ENCODE results near the gene AP2B1.

AP2B1 gene

DNA sequence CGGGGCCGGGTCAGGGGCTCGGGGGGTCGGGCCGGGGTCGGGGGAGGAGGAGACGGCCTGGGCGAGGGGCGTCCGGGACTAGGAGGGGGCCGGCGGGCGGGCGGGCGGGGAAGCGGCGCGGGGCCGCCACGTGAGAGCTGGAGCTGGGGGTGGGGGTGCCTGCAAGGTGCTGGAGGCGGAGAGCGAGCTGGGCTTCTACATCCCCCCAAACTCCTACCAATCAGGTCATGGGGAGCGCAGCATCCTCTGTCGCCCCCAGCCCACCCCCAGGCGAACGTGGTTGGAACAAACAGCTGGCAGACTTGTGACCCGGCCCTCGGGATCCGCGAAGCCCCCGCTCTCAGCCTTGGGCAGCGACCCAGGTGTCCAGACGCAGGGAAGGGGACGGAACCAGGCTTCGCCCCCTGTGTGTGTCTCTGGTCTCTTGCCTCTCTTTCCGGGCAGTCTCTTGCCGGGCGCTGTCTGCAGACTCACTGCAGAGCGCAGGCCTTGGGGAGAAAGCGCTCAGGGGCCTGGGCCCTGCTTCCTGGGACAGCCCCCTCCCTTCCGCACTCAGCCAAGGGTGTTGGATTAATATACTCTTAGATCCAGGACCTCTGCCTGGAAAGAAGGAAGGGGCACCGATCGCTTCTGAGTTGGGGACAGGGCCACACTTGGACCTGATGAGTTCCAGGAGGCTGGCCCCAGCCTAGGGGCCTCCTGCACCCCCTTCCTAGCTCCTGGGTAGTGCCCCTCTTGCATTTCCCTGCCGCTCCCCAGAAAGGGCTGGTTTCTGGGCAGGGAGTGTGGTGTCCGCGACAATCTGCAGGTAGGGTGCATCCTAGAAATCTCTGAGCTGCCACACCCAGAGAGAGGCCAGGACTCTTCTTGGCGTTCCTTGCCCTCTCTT is 145.0 kb downstream of the AP2B1 start:
- no peak for DNase-seq

GRCh38 chr17:35732806-35733136 is 145.6 kb downstream of the AP2B1 start:
- no peak for DNase-seq

DNA sequence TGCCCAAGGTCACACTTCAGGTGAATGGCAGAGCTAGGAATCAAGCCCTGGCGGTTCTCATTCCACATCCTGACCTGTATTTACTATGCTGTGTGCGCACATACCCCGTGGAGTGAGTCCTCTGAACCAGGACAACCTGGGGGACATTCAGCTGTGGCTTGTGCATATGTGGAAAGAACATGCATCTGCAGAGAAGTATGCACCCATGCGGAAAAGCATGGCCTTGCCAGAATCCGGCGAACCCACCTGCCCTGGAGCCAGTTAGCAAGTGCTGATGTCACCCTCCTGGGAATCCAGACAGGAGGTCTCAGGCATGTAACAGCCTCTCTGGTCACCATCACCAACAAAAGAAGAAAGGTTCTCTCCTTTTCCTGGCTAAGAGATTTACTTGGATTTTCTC is 146.2 kb downstream of the AP2B1 start:
- no peak for DNase-seq

DNA sequence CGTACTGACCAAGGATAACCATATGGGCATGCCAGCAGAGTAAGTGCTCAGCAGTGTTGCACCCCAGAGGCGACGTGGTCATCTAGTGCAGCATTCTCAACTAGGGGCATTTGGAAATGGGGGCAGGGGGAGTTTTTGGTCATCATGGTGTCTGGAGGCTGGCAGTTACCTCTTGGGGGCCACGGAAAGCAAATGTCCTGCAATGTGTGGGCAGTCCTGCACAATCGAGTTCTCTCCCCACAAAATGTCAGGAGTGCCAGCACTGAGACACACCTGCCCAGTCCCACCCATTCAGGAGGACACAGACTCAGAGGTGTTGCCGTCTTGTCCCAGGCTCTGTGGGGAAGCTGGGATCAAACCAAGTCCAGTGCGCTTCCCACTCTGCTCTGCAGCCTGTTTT is 147.3 kb downstream of the AP2B1 start:
- DNase-seq, result no peak

DNA sequence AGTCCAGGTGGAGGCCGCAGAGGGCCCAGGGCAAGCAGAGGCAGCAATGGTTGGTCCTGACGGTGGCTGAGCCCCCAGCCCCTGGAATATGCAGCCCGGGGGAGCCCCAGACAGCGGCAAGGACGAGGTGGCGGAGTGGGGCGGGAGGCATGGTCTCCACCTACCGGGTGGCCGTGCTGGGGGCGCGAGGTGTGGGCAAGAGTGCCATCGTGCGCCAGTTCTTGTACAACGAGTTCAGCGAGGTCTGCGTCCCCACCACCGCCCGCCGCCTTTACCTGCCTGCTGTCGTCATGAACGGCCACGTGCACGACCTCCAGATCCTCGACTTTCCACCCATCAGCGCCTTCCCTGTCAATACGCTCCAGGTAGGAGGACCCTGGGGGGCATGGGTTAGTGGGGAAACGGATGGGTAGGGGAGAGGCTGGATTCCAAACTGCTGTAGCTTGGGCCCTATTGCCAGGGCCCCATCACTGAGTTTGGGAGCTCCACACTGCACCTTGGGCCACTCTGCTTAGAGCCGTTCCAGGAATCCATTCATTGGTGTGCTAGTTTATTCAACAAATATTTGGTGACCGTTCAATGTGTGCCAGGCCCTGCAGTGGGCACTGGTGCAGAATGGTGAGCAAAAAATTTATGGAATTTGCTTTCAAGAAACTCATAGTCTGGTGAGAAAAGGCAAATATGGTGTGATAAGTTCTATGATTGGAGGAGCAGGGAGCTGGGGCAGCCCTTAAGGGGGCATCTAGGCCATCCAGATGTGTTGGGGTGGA is 148.1 kb downstream of the AP2B1 start:
- no peak for DNase-seq

DNA sequence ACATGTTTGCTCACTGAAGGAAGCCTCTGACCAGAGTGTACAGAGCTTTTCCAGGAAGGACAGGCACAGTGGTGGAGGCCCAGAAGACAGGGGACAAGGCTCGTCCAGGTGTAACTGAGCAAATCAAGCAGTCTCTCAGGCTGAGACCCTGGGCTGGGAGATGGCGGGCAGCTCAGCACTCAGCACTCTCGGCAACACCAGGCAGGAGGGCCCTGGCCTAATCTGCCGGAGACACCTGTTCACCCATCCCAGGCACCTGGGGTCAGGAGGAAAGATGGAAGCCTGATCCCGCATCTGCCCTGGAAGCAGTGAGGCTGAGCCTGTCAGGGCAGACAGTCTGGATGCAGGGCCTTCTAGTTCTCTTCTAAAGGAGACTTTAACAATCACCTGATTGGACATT is 149.1 kb downstream of the AP2B1 start:
- no peak for DNase-seq

DNA sequence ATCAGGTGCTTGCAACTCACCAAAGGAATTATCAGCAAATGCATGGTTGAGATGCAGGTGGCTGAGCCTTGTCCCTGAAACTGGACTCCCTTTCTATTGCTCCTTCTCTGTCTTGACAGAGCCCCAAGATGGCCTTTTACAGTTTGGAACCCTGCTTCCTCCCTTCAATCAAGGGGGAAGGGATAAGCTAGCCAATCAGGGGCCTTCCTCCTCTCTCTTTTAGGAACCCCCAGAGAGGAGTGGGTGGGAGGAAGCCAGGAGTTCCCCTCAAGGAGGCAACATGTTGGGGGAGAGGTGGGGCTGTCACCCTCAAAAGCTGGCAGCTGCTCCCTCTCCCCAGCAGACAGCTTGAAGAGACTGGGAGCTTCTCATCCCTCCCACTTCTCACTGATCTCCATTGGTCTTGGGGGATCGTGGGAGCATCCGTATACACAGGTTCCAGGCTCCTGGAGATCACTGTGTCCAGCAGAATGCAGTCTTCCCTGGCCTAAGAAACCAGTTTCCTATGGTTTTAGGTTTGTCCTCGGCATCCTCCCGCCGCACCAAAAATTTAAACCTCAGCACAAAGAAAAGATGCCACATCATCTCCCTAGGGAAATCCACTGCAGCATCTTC is 151.5 kb downstream of the AP2B1 start:
- no peak for DNase-seq

DNA sequence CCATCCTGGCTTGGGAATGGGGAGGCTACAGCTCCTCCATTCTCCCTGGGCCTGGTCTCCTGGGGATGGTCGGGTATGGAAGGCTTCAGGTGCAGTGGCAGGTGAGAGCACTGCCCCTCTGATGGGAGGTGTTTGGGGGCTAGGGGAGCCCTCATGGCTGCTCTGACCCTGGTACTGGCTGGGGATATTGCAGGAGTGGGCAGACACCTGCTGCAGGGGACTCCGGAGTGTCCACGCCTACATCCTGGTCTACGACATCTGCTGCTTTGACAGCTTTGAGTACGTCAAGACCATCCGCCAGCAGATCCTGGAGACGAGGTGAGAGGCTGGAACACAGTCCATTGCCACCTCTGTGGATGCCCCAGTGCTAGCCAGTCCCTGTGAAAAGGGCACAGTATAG is 153.1 kb downstream of the AP2B1 start:
- no peak for DNase-seq

DNA sequence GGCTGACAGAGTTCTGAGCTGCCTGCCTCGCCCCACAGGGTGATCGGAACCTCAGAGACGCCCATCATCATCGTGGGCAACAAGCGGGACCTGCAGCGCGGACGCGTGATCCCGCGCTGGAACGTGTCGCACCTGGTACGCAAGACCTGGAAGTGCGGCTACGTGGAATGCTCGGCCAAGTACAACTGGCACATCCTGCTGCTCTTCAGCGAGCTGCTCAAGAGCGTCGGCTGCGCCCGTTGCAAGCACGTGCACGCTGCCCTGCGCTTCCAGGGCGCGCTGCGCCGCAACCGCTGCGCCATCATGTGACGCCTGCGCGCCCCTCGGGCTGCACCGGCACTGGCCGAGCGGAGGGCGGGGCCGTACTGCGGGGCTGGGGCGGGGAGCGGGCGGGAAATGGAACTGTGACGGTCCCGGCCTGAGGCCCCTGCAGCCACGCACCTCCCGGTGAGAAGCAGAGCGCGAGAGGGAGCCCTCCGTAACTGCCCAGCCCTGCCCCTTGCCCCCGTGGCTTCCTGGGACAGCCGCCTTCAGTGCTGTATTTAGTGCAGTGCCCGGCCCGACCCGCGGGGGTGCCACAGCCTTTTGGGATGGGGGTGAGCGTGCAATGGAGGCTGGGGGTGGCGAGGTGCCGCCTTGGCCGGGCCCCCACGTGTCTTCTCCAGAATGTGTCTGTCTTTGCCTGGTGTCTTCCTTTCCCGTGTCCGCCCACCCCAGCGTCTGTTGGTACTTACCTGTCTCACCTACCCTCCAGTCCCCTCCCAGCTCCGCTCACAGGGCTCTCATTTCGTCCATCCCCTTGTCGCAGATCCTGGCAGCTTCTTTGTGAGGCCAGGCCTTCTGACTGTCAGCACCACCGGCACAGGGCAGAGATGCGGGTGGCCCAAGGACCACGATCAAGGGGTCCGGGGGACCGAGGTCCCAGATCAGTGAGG is 154.1 kb downstream of the AP2B1 start:
- DNase-seq, result no peak

DNA sequence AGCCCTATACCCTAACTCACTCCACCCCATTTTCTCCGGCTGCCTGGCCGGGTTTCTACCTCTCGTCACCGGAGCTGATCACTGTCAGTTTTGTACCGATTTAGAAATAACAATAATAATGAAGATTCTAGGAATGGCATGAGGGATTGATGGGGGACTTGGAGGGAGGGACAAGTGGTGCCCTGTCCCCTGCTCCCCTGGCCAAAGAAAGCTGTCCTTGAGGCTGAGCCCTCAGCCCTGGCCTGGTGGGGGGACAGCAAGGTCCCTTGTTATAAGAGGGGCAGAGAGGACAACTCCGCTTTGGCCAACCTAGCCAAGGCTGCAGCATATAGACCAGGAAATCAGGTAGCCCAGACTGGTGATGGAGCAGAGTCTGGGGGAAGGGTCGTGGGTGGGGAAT is 155.4 kb downstream of the AP2B1 start:
- no peak for DNase-seq

DNA sequence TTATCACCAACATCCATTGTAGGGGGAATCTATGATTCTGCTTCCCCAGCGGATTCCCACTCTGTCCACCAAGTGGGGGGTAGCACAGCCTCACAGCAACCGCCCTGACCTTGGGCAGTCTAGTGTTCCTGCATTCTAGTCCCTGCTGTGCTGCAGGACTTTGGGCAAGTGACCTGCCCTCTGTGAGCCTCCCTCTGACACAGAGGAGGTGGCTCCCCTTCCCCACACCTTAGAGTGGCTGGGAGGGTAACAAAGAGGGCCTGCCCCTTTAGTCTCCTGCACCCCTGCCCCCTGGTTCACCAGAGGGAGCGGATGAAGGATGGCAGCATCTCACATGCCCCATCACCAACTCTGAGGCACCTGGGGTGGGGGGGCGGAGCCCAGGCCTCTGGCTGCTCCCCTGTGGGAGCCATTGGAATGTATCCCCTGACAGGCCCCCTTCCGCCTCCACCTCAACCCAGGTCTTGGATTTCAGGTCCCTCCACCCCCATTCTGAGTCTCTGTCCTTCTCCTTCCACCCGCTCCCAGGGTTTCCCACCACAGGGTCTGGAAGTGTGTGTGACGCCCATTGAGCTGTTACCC is 155.9 kb downstream of the AP2B1 start:
- no peak for DNase-seq

GRCh38 chr17:35743626-35744328 is 156.7 kb downstream of the AP2B1 start:
- DNase-seq, result no peak

- DNase-seq, result no peak
Observed at GRCh38 chr17:35744830-35745229, 157.7 kb downstream of the AP2B1 start.

DNA sequence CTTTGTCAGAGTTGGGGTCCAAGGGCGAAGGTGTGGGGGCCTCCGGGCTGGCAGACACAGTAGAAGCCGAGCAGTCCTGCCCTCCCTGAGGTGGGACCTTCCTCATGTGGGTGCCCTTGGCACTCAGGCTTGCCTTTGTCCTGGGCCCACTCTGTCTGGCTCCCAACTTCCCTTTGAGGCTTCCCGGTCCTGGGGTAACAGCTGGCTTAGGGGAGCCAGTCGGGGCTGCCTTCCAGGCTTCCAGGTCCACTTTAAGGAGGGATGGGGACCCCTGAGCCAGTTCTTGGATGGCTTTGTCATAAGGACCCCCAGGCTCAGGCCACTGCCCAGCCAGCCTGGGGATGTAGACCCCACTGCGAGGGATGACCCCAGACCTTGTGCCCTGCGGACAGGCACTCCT is 158.1 kb downstream of the AP2B1 start:
- DNase-seq, result no peak

GRCh38 chr17:35745749-35746320 is 158.7 kb downstream of the AP2B1 start:
- no peak for DNase-seq

DNA sequence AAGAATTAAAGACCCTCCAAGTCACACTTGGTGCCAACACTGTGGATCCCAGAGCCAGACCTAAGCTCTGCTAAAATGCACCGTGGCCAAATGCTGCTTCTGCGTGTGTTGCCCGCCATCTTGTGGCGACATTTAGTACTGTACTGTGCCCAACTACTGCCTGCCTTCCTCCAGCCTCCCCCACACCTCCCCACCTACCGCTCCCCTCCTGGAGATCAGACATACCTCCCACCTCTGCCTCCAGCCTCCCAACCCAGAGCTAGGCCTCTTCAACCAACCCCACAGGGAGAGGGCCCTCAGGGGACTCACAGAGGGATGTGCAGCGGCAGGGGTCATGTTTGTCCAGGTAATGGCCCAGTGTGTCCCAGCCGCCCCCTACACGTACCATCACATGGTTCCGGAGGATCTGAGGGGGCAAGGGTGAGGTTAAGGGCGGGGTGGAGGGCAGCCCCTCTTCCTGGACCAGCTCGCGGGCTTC is 160.5 kb downstream of the AP2B1 start:
- no peak for DNase-seq

DNA sequence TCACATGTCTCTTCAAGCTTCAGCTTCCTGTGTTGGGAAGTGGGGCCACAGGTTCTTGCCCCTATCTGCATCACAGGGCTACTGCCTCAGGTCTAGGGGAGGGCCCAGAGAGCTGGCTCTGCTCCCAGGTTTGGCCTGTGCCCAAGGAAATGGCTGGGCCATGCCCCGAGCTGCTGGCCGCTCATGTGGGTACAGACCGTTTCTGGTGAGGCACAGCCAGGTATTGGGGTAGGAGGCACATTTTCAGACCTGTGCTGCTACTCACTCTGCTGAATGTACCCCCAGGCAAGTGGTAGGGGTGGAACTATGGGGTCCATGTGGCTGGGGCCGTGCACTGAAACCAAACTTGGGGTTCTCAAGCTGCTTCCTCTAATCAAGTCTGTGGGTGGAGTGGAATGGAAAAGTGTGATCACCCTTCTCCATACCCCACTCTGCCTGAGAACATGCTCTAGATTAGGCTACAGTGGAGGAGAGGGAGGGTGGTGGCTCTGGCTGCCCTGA is 161.3 kb downstream of the AP2B1 start:
- no peak for DNase-seq

GRCh38 chr17:35748979-35749378 is 161.9 kb downstream of the AP2B1 start:
- DNase-seq, result no peak

GRCh38 chr17:35749560-35750412 is 162.7 kb downstream of the AP2B1 start:
- no peak for DNase-seq
